B cell (primary cell): ENCODE data around the gene MTFMT.

Experiments used
- CTCF ChIP-seq: fragments of 200-600 bp; IDR thresholded peaks from one replicate; pipeline ENCODE4 v1.8.0; 2022; ENCODE audit warnings: antibody characterized with exemption, mild to moderate bottlenecking
- EZH2 ChIP-seq: IDR thresholded peaks from 2 replicates; pipeline ENCODE4 v1.6.1; 2012; ENCODE audit warnings: borderline replicate concordance, low read depth, mild to moderate bottlenecking, moderate library complexity, low read length; ENCODE audit not compliant: insufficient read depth, poor library complexity, severe bottlenecking

- TF ChIP-seq EZH2 (no peak), CTCF (no peak)
These were observed 68.4 kb downstream of the MTFMT start for GRCh38 chr15:64961013-64961412.
